Measurements from ENCODE around the gene C18orf63. TPM values are rescaled to one million over a fixed set of nuclear protein-coding genes. Genes with fewer than 3 reads are reported as not detected.

The C18orf63 gene
- total RNA-seq, 2 experiments from 2014 or later, result not detected

GRCh38 chr18:74388227-74388626, 72.6 kb downstream of the C18orf63 start:
- CTCF ChIA-PET, result interaction anchor here (1.1 to 1.2 kb wide), 2 partner anchors 33 to 47 kb away, joined by 3 to 4 read pairs; no protein-coding TSS in a partner anchor
- Mint-ChIP-seq H3K36me3 (ENCODE audit: low read depth) (no peaks in the 10 kb centered on the region), H3K4me1 (ENCODE audit: low read depth) (peaks cover 30% of the 10 kb centered on the region), H3K9me3 (no peaks in the 10 kb centered on the region), H3K27me3 (ENCODE audit: low read depth) (no peaks in the 10 kb centered on the region), H3K27ac (no peak overlapping the region), H3K4me3 (no peak overlapping the region)
- DNase-seq, result no peak
- intact Hi-C loops (cut with micrococcal nuclease), result no loop called here

GRCh38 chr18:74389171-74389927, 73.7 kb downstream of the C18orf63 start:
- Mint-ChIP-seq H3K27ac (no peak overlapping the region), H3K36me3 (ENCODE audit: low read depth) (no peaks in the 10 kb centered on the region)
- intact Hi-C loops (cut with micrococcal nuclease), result no loop called here

GRCh38 chr18:74389991-74390390, 74.4 kb downstream of the C18orf63 start:
- CTCF ChIA-PET, result interaction anchor here (0.9 to 2.0 kb wide), 4 partner anchors 16 to 162 kb away, joined by 3 to 9 read pairs (median 4); no protein-coding TSS in a partner anchor
- Mint-ChIP-seq H3K9me3 (no peaks in the 10 kb centered on the region), H3K4me3 (no peak overlapping the region), H3K27me3 (ENCODE audit: low read depth) (peaks cover 2% of the 10 kb centered on the region), H3K27ac (no peak overlapping the region), H3K36me3 (ENCODE audit: low read depth) (no peaks in the 10 kb centered on the region), H3K4me1 (ENCODE audit: low read depth) (peaks cover 30% of the 10 kb centered on the region)
- DNase-seq, result no peak
- intact Hi-C loops (cut with micrococcal nuclease), result loop anchor here (2.0 kb wide), 1 partner anchor 13 kb away; no protein-coding TSS in a partner anchor

More at GRCh38 chr18:74389171-74389927, 73.7 kb downstream of the C18orf63 start:
- CTCF ChIA-PET, result interaction anchor here (0.9 to 2.0 kb wide), 5 partner anchors 16 to 104 kb away, joined by 3 to 9 read pairs (median 3); no protein-coding TSS in a partner anchor
- no peak for DNase-seq
- H3K9me3 Mint-ChIP-seq, result no peaks in the 10 kb centered on the region
- peaks cover 30% of the 10 kb centered on the region for H3K4me1 Mint-ChIP-seq (ENCODE audit: low read depth)
- no peak overlapping the region for H3K4me3 Mint-ChIP-seq
- H3K27me3 Mint-ChIP-seq (ENCODE audit: low read depth), result peaks cover under 1% of the 10 kb centered on the region

GRCh38 chr18:74390900-74391299, 75.3 kb downstream of the C18orf63 start:
- H3K4me3 Mint-ChIP-seq, result no peak overlapping the region
- intact Hi-C loops (cut with micrococcal nuclease), result loop anchor here (2.0 kb wide), 1 partner anchor 14 kb away; no protein-coding TSS in a partner anchor
- CTCF ChIA-PET, result interaction anchor here (1.4 to 1.7 kb wide), 2 partner anchors 19 to 161 kb away, joined by 3 to 5 read pairs; no protein-coding TSS in a partner anchor
- no peaks in the 10 kb centered on the region for H3K9me3 Mint-ChIP-seq
- H3K4me1 Mint-ChIP-seq (ENCODE audit: low read depth), result peaks cover 30% of the 10 kb centered on the region
- H3K36me3 Mint-ChIP-seq (ENCODE audit: low read depth), result no peaks in the 10 kb centered on the region
- DNase-seq, result no peak
- H3K27me3 Mint-ChIP-seq (ENCODE audit: low read depth), result peaks cover 2% of the 10 kb centered on the region
- no peak overlapping the region for H3K27ac Mint-ChIP-seq

- intact Hi-C loops (cut with micrococcal nuclease), result no loop called here
- peaks cover 2% of the 10 kb centered on the region for H3K27me3 Mint-ChIP-seq (ENCODE audit: low read depth)
- no peaks in the 10 kb centered on the region for H3K9me3 Mint-ChIP-seq
- no peak overlapping the region for H3K4me3 Mint-ChIP-seq
- no peaks in the 10 kb centered on the region for H3K36me3 Mint-ChIP-seq (ENCODE audit: low read depth)
- peaks cover 30% of the 10 kb centered on the region for H3K4me1 Mint-ChIP-seq (ENCODE audit: low read depth)
- H3K27ac Mint-ChIP-seq, result no peak overlapping the region
- no peak for DNase-seq
- CTCF ChIA-PET, result no interaction called here
These were observed 76.7 kb downstream of the C18orf63 start for GRCh38 chr18:74392323-74392722.

GRCh38 chr18:74395006-74395405, 79.4 kb downstream of the C18orf63 start:
- H3K27ac Mint-ChIP-seq, result no peak overlapping the region
- no peaks in the 10 kb centered on the region for H3K36me3 Mint-ChIP-seq (ENCODE audit: low read depth)
- CTCF ChIA-PET, result no interaction called here

GRCh38 chr18:74395648-74396154, 80.1 kb downstream of the C18orf63 start:
- CTCF ChIA-PET, result no interaction called here
- Mint-ChIP-seq H3K36me3 (ENCODE audit: low read depth) (no peaks in the 10 kb centered on the region), H3K27me3 (ENCODE audit: low read depth) (peaks cover 2% of the 10 kb centered on the region), H3K4me3 (no peak overlapping the region), H3K27ac (no peak overlapping the region), H3K4me1 (ENCODE audit: low read depth) (peaks cover 24% of the 10 kb centered on the region), H3K9me3 (no peaks in the 10 kb centered on the region)
- intact Hi-C loops (cut with micrococcal nuclease), result no loop called here
- DNase-seq, result no peak

More at GRCh38 chr18:74395006-74395405, 79.4 kb downstream of the C18orf63 start:
- intact Hi-C loops (cut with micrococcal nuclease), result no loop called here
- no peak overlapping the region for H3K4me3 Mint-ChIP-seq
- DNase-seq, result no peak
- no peaks in the 10 kb centered on the region for H3K9me3 Mint-ChIP-seq
- H3K27me3 Mint-ChIP-seq (ENCODE audit: low read depth), result peaks cover 2% of the 10 kb centered on the region
- H3K4me1 Mint-ChIP-seq (ENCODE audit: low read depth), result peaks cover 27% of the 10 kb centered on the region

GRCh38 chr18:74396171-74397169, 80.8 kb downstream of the C18orf63 start:
- no peak overlapping the region for H3K27ac Mint-ChIP-seq
- intact Hi-C loops (cut with micrococcal nuclease), result no loop called here
- H3K27me3 Mint-ChIP-seq (ENCODE audit: low read depth), result peaks cover 2% of the 10 kb centered on the region

GRCh38 chr18:74397572-74397971, 81.9 kb downstream of the C18orf63 start:
- DNase-seq, result no peak
- H3K9me3 Mint-ChIP-seq, result no peaks in the 10 kb centered on the region
- CTCF ChIA-PET, result no interaction called here
- H3K27me3 Mint-ChIP-seq (ENCODE audit: low read depth), result peaks cover 2% of the 10 kb centered on the region
- H3K36me3 Mint-ChIP-seq (ENCODE audit: low read depth), result no peaks in the 10 kb centered on the region
- no peak overlapping the region for H3K4me3 Mint-ChIP-seq
- peaks cover 19% of the 10 kb centered on the region for H3K4me1 Mint-ChIP-seq (ENCODE audit: low read depth)
- intact Hi-C loops (cut with micrococcal nuclease), result no loop called here
- H3K27ac Mint-ChIP-seq, result no peak overlapping the region

More at GRCh38 chr18:74396171-74397169, 80.8 kb downstream of the C18orf63 start:
- CTCF ChIA-PET, result no interaction called here
- Mint-ChIP-seq H3K36me3 (ENCODE audit: low read depth) (no peaks in the 10 kb centered on the region), H3K9me3 (no peaks in the 10 kb centered on the region), H3K4me3 (no peak overlapping the region), H3K4me1 (ENCODE audit: low read depth) (peaks cover 19% of the 10 kb centered on the region)
- no peak for DNase-seq

- DNase-seq, result no peak
- intact Hi-C loops (cut with micrococcal nuclease), result no loop called here
- H3K9me3 Mint-ChIP-seq, result no peaks in the 10 kb centered on the region
- no peaks in the 10 kb centered on the region for H3K36me3 Mint-ChIP-seq (ENCODE audit: low read depth)
- H3K27me3 Mint-ChIP-seq (ENCODE audit: low read depth), result peaks cover 2% of the 10 kb centered on the region
- CTCF ChIA-PET, result interaction anchor here (0.6 to 1.6 kb wide), 6 partner anchors 9 to 104 kb away, joined by 3 to 5 read pairs (median 3); no protein-coding TSS in a partner anchor
- no peak overlapping the region for H3K27ac Mint-ChIP-seq
- peaks cover 19% of the 10 kb centered on the region for H3K4me1 Mint-ChIP-seq (ENCODE audit: low read depth)
- H3K4me3 Mint-ChIP-seq, result no peak overlapping the region
These were observed 83.7 kb downstream of the C18orf63 start for GRCh38 chr18:74399091-74399887.

GRCh38 chr18:74400813-74401212, 85.2 kb downstream of the C18orf63 start:
- no peak for DNase-seq
- Mint-ChIP-seq H3K9me3 (peaks cover 3% of the 10 kb centered on the region), H3K27ac (no peak overlapping the region), H3K4me1 (ENCODE audit: low read depth) (peaks cover 19% of the 10 kb centered on the region), H3K27me3 (ENCODE audit: low read depth) (no peaks in the 10 kb centered on the region), H3K4me3 (no peak overlapping the region), H3K36me3 (ENCODE audit: low read depth) (no peaks in the 10 kb centered on the region)
- CTCF ChIA-PET, result no interaction called here
- intact Hi-C loops (cut with micrococcal nuclease), result no loop called here

All from activated naive CD4-positive, alpha-beta T cell treated with anti-CD3 and anti-CD28 coated beads for 36 hours (primary cell).